Vagina (tissue), 2 donors: ENCODE data around the gene SIAH2.

Experiments used
- POLR2AphosphoS5 ChIP-seq, 2 donors: sonication (generic); formaldehyde crosslinking; IDR thresholded peaks; one replicate each; pipeline ENCODE4 v1.9.0; 2017; ENCODE audit warnings: antibody characterized with exemption in 2 of 2, mild to moderate bottlenecking in 2 of 2, low read depth in 1 of 2; ENCODE audit not compliant: insufficient read depth in 1 of 2
- TF ChIP-seq, protein P1 (sequence below), 3 experiments: fragments of 450-650 bp in 2 of 3; fragments of 200-600 bp in 1 of 3; sonication (generic) in 1 of 3; IDR thresholded peaks; one replicate each; pipeline ENCODE4 v1.5.1; 2017 to 2019; ENCODE audit warnings: antibody characterized with exemption in 3 of 3, mild to moderate bottlenecking in 2 of 3, moderate library complexity in 2 of 3

- TF ChIP-seq POLR2AphosphoS5 (IDR thresholded peaks at IDR 0.05; ENCODE audit: insufficient read depth in 1 of 2, low read depth in 1 of 2), result no peak
- TF ChIP-seq, protein P1, sequence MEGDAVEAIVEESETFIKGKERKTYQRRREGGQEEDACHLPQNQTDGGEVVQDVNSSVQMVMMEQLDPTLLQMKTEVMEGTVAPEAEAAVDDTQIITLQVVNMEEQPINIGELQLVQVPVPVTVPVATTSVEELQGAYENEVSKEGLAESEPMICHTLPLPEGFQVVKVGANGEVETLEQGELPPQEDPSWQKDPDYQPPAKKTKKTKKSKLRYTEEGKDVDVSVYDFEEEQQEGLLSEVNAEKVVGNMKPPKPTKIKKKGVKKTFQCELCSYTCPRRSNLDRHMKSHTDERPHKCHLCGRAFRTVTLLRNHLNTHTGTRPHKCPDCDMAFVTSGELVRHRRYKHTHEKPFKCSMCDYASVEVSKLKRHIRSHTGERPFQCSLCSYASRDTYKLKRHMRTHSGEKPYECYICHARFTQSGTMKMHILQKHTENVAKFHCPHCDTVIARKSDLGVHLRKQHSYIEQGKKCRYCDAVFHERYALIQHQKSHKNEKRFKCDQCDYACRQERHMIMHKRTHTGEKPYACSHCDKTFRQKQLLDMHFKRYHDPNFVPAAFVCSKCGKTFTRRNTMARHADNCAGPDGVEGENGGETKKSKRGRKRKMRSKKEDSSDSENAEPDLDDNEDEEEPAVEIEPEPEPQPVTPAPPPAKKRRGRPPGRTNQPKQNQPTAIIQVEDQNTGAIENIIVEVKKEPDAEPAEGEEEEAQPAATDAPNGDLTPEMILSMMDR (IDR thresholded peaks at IDR 0.05), result peak in 2 of 3 experiments; percentile 21 to 30
Measured at GRCh38 chr3:150763841-150764483, 993 bp upstream of the SIAH2 start.
